ENCODE measurements around the gene ZCCHC4.
"Not testable (repeated sequence)": the region's sequence is repeated elsewhere in the genome, so short reads cannot be mapped to it uniquely, and the experiment has no call there.

ZCCHC4 gene

GRCh38 chr4:25310066-25310802, 2.3 kb upstream of the ZCCHC4 start:
- no peak overlapping the region for H3K9ac ChIP-seq (ENCODE audit: insufficient read length)
- no peak for TF ChIP-seq FOXP2 (optimal IDR thresholded peaks at IDR 0.05; ENCODE audit: control extremely low read depth, extremely low read length, insufficient read depth)
- TF ChIP-seq EZH2 (IDR thresholded peaks at IDR 0.05): no peak
- TF ChIP-seq POLR2AphosphoS5 (IDR thresholded peaks at IDR 0.05; ENCODE audit: borderline replicate concordance, low read depth, low read length): no peak
- no peaks in the 10 kb centered on the region for H3K9me3 ChIP-seq (ENCODE audit: low read depth, low read length)
- H3K36me3 ChIP-seq (ENCODE audit: insufficient read depth, low read length): 0 out of 2 replicates have a peak, but pooled peaks cover 5% of the 10 kb centered on the region
- H3K4me3 ChIP-seq: no peak overlapping the region; the same call in 1 of the 2 replicates
- H3K27ac ChIP-seq: peak overlapping the region; percentile 70
- DNase-seq (ENCODE audit: low read depth, low spot score): no peak

GRCh38 chr4:25310803-25311166, 1.8 kb upstream of the ZCCHC4 start:
- Histone ChIP-seq H3K9ac (ENCODE audit: insufficient read length) (no peak overlapping the region), H3K4me3 (no peak overlapping the region; the same call in 1 of the 2 replicates), H3K9me3 (ENCODE audit: low read depth, low read length) (no peaks in the 10 kb centered on the region), H3K27ac (peak overlapping the region; percentile 70), H3K36me3 (ENCODE audit: insufficient read depth, low read length) (0 out of 2 replicates have a peak, but pooled peaks cover 5% of the 10 kb centered on the region)
- no peak for DNase-seq (ENCODE audit: low read depth, low spot score)
- TF ChIP-seq POLR2AphosphoS5 (IDR thresholded peaks at IDR 0.05; ENCODE audit: borderline replicate concordance, low read depth, low read length) (no peak), EZH2 (IDR thresholded peaks at IDR 0.05) (no peak), FOXP2 (optimal IDR thresholded peaks at IDR 0.05; ENCODE audit: control extremely low read depth, extremely low read length, insufficient read depth) (no peak)

- H3K36me3 ChIP-seq (ENCODE audit: insufficient read depth, low read length): peaks cover 5% of the 10 kb centered on the region; the same call in 1 of the 2 replicates
- peak overlapping the region; percentile 83 for H3K4me3 ChIP-seq
- peak overlapping the region; percentile 62; the same call in 1 of the 2 replicates for H3K27ac ChIP-seq
- no peaks in the 10 kb centered on the region for H3K9me3 ChIP-seq (ENCODE audit: low read depth, low read length)
- DNase-seq (ENCODE audit: low read depth, low spot score): no peak
- no peak for TF ChIP-seq POLR2AphosphoS5 (IDR thresholded peaks at IDR 0.05; ENCODE audit: borderline replicate concordance, low read depth, low read length)
- no peak for TF ChIP-seq EZH2 (IDR thresholded peaks at IDR 0.05)
- no peak for TF ChIP-seq FOXP2 (optimal IDR thresholded peaks at IDR 0.05; ENCODE audit: control extremely low read depth, extremely low read length, insufficient read depth)
- peak overlapping the region; percentile 90 for H3K9ac ChIP-seq (ENCODE audit: insufficient read length)
Measured at GRCh38 chr4:25313201-25313895, 774 bp downstream of the ZCCHC4 start.

- H3K27ac ChIP-seq: no peak overlapping the region; the same call in 1 of the 2 replicates
- H3K36me3 ChIP-seq (ENCODE audit: insufficient read depth, low read length): no peaks in the 10 kb centered on the region; the same call in 1 of the 2 replicates
- H3K4me3 ChIP-seq: no peak overlapping the region
- TF ChIP-seq EZH2 (IDR thresholded peaks at IDR 0.05): no peak
- no peak for TF ChIP-seq POLR2AphosphoS5 (IDR thresholded peaks at IDR 0.05; ENCODE audit: borderline replicate concordance, low read depth, low read length)
- no peak for TF ChIP-seq FOXP2 (optimal IDR thresholded peaks at IDR 0.05; ENCODE audit: control extremely low read depth, extremely low read length, insufficient read depth)
- no peak overlapping the region for H3K9ac ChIP-seq (ENCODE audit: insufficient read length)
- no peak for DNase-seq (ENCODE audit: low read depth, low spot score)
- H3K9me3 ChIP-seq (ENCODE audit: low read depth, low read length): no peaks in the 10 kb centered on the region
Measured at GRCh38 chr4:25320336-25320735, 7.8 kb downstream of the ZCCHC4 start.

- TF ChIP-seq FOXP2 (optimal IDR thresholded peaks at IDR 0.05; ENCODE audit: control extremely low read depth, extremely low read length, insufficient read depth) (no peak), POLR2AphosphoS5 (IDR thresholded peaks at IDR 0.05; ENCODE audit: borderline replicate concordance, low read depth, low read length) (no peak), EZH2 (IDR thresholded peaks at IDR 0.05) (no peak)
- Histone ChIP-seq H3K4me3 (no peak overlapping the region), H3K27ac (no peak overlapping the region; the same call in 1 of the 2 replicates), H3K36me3 (ENCODE audit: insufficient read depth, low read length) (no peaks in the 10 kb centered on the region; the same call in 1 of the 2 replicates), H3K9ac (ENCODE audit: insufficient read length) (no peak overlapping the region), H3K9me3 (ENCODE audit: low read depth, low read length) (no peaks in the 10 kb centered on the region)
- DNase-seq (ENCODE audit: low read depth, low spot score): no peak
Measured at GRCh38 chr4:25320773-25321172, 8.2 kb downstream of the ZCCHC4 start.

GRCh38 chr4:25321703-25322102, 9.1 kb downstream of the ZCCHC4 start:
- DNase-seq (ENCODE audit: low read depth, low spot score): no peak
- Histone ChIP-seq H3K9me3 (ENCODE audit: low read depth, low read length) (no peaks in the 10 kb centered on the region), H3K27ac (no peak overlapping the region), H3K4me3 (no peak overlapping the region), H3K9ac (ENCODE audit: insufficient read length) (no peak overlapping the region), H3K36me3 (ENCODE audit: insufficient read depth, low read length) (no peaks in the 10 kb centered on the region)
- TF ChIP-seq POLR2AphosphoS5 (IDR thresholded peaks at IDR 0.05; ENCODE audit: borderline replicate concordance, low read depth, low read length) (no peak), EZH2 (IDR thresholded peaks at IDR 0.05) (no peak), FOXP2 (optimal IDR thresholded peaks at IDR 0.05; ENCODE audit: control extremely low read depth, extremely low read length, insufficient read depth) (no peak)

GRCh38 chr4:25328463-25328862, 15.9 kb downstream of the ZCCHC4 start:
- H3K36me3 ChIP-seq (ENCODE audit: insufficient read depth, low read length); H3K9ac ChIP-seq (ENCODE audit: insufficient read length); H3K9me3 ChIP-seq (ENCODE audit: low read depth, low read length); DNase-seq (ENCODE audit: low read depth, low spot score); H3K4me3 ChIP-seq; H3K27ac ChIP-seq: not testable (repeated sequence)

GRCh38 chr4:25330335-25330734, 17.8 kb downstream of the ZCCHC4 start:
- H3K27ac ChIP-seq: no peak overlapping the region
- H3K4me3 ChIP-seq: no peak overlapping the region
- no peak overlapping the region for H3K9ac ChIP-seq (ENCODE audit: insufficient read length)
- no peak for DNase-seq (ENCODE audit: low read depth, low spot score)
- H3K9me3 ChIP-seq (ENCODE audit: low read depth, low read length): no peaks in the 10 kb centered on the region
- TF ChIP-seq EZH2 (IDR thresholded peaks at IDR 0.05) (no peak), FOXP2 (optimal IDR thresholded peaks at IDR 0.05; ENCODE audit: control extremely low read depth, extremely low read length, insufficient read depth) (no peak), POLR2AphosphoS5 (IDR thresholded peaks at IDR 0.05; ENCODE audit: borderline replicate concordance, low read depth, low read length) (no peak)
- no peaks in the 10 kb centered on the region for H3K36me3 ChIP-seq (ENCODE audit: insufficient read depth, low read length)

Data from SK-N-MC (cell line).